ENCODE measurements around the gene HAX1.

DNA sequence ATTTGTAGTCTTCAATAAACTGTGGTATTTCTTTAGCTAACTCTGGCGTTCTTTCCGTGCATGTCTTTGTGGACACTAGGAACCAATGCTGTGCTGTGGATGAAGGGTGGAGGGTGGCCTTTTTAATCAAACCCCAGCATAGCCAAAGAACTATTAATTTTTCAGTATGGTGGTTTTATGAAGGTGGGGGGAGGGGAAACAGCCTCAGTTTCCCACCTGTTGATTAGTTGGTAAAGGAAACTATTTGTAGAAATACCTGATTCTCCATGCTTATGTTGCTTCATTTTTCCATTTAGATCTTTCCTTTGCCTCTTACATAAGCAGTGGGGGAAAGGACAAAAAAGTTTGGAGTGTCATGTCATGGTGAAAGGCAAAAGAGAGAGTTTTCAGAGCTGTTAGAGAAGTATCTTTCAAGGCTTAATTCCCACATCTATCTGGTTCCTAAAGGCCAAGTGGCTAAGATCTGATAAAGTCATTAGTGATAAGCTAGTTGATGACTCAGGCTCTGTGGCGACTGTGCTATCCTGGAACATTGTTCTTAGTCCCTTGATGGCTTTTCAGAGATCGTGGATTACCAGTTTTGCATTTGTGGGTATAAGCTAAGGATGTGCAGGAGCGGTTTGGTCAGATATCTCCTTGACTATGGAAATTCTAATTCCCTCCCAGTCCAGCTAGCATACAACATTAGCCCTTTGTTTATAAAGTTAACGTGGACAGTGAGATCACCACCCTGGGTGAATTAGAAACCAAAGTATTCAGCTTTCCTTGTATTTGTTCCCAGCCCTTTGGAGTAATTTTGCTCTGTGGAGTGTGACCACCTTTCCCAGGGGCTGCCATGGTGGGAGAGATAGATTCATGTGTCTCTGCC lies 8.7 kb upstream of the HAX1 start:
- TF ChIP-seq CTCF (tag by site-specific recombination; IDR thresholded peaks at IDR 0.05) = no peak
- no peak for TF ChIP-seq ZNF76 (tag by site-specific recombination; IDR thresholded peaks at IDR 0.05; ENCODE audit: borderline replicate concordance, low read depth)
- no peak for TF ChIP-seq ZNF561 (tag by site-specific recombination; IDR thresholded peaks at IDR 0.05; ENCODE audit: borderline replicate concordance)
- TF ChIP-seq ZNF488 (tag by site-specific recombination; IDR thresholded peaks at IDR 0.05) = no peak
- no peak for TF ChIP-seq ATF2 (tag by site-specific recombination; IDR thresholded peaks at IDR 0.05; ENCODE audit: low read depth)
- TF ChIP-seq ZFP69B (tag by site-specific recombination; IDR thresholded peaks at IDR 0.05) = no peak
- TF ChIP-seq, protein P1, sequence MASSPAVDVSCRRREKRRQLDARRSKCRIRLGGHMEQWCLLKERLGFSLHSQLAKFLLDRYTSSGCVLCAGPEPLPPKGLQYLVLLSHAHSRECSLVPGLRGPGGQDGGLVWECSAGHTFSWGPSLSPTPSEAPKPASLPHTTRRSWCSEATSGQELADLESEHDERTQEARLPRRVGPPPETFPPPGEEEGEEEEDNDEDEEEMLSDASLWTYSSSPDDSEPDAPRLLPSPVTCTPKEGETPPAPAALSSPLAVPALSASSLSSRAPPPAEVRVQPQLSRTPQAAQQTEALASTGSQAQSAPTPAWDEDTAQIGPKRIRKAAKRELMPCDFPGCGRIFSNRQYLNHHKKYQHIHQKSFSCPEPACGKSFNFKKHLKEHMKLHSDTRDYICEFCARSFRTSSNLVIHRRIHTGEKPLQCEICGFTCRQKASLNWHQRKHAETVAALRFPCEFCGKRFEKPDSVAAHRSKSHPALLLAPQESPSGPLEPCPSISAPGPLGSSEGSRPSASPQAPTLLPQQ (tag by site-specific recombination; IDR thresholded peaks at IDR 0.05) = no peak
- TF ChIP-seq, protein P2, sequence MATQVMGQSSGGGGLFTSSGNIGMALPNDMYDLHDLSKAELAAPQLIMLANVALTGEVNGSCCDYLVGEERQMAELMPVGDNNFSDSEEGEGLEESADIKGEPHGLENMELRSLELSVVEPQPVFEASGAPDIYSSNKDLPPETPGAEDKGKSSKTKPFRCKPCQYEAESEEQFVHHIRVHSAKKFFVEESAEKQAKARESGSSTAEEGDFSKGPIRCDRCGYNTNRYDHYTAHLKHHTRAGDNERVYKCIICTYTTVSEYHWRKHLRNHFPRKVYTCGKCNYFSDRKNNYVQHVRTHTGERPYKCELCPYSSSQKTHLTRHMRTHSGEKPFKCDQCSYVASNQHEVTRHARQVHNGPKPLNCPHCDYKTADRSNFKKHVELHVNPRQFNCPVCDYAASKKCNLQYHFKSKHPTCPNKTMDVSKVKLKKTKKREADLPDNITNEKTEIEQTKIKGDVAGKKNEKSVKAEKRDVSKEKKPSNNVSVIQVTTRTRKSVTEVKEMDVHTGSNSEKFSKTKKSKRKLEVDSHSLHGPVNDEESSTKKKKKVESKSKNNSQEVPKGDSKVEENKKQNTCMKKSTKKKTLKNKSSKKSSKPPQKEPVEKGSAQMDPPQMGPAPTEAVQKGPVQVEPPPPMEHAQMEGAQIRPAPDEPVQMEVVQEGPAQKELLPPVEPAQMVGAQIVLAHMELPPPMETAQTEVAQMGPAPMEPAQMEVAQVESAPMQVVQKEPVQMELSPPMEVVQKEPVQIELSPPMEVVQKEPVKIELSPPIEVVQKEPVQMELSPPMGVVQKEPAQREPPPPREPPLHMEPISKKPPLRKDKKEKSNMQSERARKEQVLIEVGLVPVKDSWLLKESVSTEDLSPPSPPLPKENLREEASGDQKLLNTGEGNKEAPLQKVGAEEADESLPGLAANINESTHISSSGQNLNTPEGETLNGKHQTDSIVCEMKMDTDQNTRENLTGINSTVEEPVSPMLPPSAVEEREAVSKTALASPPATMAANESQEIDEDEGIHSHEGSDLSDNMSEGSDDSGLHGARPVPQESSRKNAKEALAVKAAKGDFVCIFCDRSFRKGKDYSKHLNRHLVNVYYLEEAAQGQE (tag by site-specific recombination; IDR thresholded peaks at IDR 0.05) = no peak
- TF ChIP-seq ZNF639 (tag by site-specific recombination; IDR thresholded peaks at IDR 0.05) = no peak
- TF ChIP-seq, protein P3, sequence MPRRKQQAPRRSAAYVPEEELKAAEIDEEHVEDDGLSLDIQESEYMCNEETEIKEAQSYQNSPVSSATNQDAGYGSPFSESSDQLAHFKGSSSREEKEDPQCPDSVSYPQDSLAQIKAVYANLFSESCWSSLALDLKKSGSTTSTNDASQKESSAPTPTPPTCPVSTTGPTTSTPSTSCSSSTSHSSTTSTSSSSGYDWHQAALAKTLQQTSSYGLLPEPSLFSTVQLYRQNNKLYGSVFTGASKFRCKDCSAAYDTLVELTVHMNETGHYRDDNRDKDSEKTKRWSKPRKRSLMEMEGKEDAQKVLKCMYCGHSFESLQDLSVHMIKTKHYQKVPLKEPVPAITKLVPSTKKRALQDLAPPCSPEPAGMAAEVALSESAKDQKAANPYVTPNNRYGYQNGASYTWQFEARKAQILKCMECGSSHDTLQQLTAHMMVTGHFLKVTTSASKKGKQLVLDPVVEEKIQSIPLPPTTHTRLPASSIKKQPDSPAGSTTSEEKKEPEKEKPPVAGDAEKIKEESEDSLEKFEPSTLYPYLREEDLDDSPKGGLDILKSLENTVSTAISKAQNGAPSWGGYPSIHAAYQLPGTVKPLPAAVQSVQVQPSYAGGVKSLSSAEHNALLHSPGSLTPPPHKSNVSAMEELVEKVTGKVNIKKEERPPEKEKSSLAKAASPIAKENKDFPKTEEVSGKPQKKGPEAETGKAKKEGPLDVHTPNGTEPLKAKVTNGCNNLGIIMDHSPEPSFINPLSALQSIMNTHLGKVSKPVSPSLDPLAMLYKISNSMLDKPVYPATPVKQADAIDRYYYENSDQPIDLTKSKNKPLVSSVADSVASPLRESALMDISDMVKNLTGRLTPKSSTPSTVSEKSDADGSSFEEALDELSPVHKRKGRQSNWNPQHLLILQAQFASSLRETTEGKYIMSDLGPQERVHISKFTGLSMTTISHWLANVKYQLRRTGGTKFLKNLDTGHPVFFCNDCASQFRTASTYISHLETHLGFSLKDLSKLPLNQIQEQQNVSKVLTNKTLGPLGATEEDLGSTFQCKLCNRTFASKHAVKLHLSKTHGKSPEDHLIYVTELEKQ (tag by site-specific recombination; IDR thresholded peaks at IDR 0.05; ENCODE audit: borderline replicate concordance) = no peak
- no peak for TF ChIP-seq EGR2 (tag by site-specific recombination; IDR thresholded peaks at IDR 0.05; ENCODE audit: low read depth)
- TF ChIP-seq KLF1 (tag by site-specific recombination; IDR thresholded peaks at IDR 0.05) = no peak
- TF ChIP-seq, protein P4, sequence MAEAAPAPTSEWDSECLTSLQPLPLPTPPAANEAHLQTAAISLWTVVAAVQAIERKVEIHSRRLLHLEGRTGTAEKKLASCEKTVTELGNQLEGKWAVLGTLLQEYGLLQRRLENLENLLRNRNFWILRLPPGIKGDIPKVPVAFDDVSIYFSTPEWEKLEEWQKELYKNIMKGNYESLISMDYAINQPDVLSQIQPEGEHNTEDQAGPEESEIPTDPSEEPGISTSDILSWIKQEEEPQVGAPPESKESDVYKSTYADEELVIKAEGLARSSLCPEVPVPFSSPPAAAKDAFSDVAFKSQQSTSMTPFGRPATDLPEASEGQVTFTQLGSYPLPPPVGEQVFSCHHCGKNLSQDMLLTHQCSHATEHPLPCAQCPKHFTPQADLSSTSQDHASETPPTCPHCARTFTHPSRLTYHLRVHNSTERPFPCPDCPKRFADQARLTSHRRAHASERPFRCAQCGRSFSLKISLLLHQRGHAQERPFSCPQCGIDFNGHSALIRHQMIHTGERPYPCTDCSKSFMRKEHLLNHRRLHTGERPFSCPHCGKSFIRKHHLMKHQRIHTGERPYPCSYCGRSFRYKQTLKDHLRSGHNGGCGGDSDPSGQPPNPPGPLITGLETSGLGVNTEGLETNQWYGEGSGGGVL (tag by site-specific recombination; IDR thresholded peaks at IDR 0.05) = no peak
- no peak for TF ChIP-seq ZNF394 (tag by site-specific recombination; IDR thresholded peaks at IDR 0.05; ENCODE audit: borderline replicate concordance)

All from HEK293 (cell line).